Gastroesophageal sphincter (tissue), 4 donors: Measurements from ENCODE around the gene CDKL5. TPM values are rescaled to one million over a fixed set of nuclear protein-coding genes. Genes with fewer than 3 reads are reported as not detected.

ENCODE experiments used
- ATAC-seq: fragments of 150-250 bp; one replicate; pipeline ENCODE4 v1.9.1; 2016; ENCODE audit warnings: mild to moderate bottlenecking, moderate library complexity
- H3K27ac ChIP-seq, 4 donors: fragments of 200-600 bp; sonication (generic) in 3 of 4; 1 replicate in 3 of 4; 2 replicates in 1 of 4; pipeline ENCODE4 v1.5.1; 2016 to 2019
- H3K27me3 ChIP-seq: fragments of 200-600 bp; sonication (generic); one replicate; pipeline ENCODE4 v1.5.1; 2019
- H3K36me3 ChIP-seq, 2 donors: fragments of 200-600 bp; sonication (generic); one replicate each; pipeline ENCODE4 v1.5.1; 2019; ENCODE audit warnings: control low read depth in 1 of 2
- H3K4me1 ChIP-seq, 3 donors: fragments of 200-600 bp; sonication (generic); 1 replicate in 2 of 3; 2 replicates in 1 of 3; pipeline ENCODE4 v1.5.1; 2016 to 2019; ENCODE audit warnings: control low read depth in 2 of 3
- H3K4me3 ChIP-seq, 2 donors: fragments of 200-600 bp; sonication (generic); one replicate each; pipeline ENCODE4 v1.5.1; 2019; ENCODE audit warnings: mild to moderate bottlenecking in 1 of 2, moderate library complexity in 1 of 2
- H3K9me3 ChIP-seq, 3 donors: fragments of 200-600 bp; sonication (generic); one replicate each; pipeline ENCODE4 v1.5.1; 2017 to 2019; ENCODE audit warnings: control low read depth in 2 of 3
- EP300 ChIP-seq: sonication (generic); formaldehyde crosslinking; IDR thresholded peaks from one replicate; pipeline ENCODE4 v1.6.1; 2017; ENCODE audit warnings: antibody characterized with exemption, mild to moderate bottlenecking
- POLR2A ChIP-seq, 2 donors: fragments of 450-650 bp; IDR thresholded peaks; one replicate each; pipeline ENCODE4 v1.6.1; 2017; ENCODE audit warnings: antibody characterized with exemption in 2 of 2, mild to moderate bottlenecking in 2 of 2, moderate library complexity in 1 of 2
- POLR2AphosphoS5 ChIP-seq: sonication (generic); formaldehyde crosslinking; IDR thresholded peaks from one replicate; pipeline ENCODE4 v1.6.1; 2017; ENCODE audit warnings: antibody characterized with exemption
- WGBS, 2 donors: methylation state at CpG; one replicate each; pipeline ENCODE4 v1.1.5; 2018; ENCODE audit warnings: low coverage in 1 of 2; 5-methylcytosine and 5-hydroxymethylcytosine counted together
- total RNA-seq, 4 donors: library from RNA; depleted of rRNA; stranded (reverse); fragments of >200 nt; gene quantifications; one replicate each; pipeline ENCODE4 v1.1.0, GENCODE V29; 2016
- TF ChIP-seq, protein P1 (sequence below), 4 experiments: fragments of 200-600 bp in 2 of 4; fragments of 450-650 bp in 2 of 4; sonication (generic) in 1 of 4; IDR thresholded peaks; one replicate each; pipeline ENCODE4 v1.5.1; 2017 to 2019; ENCODE audit warnings: antibody characterized with exemption in 4 of 4, mild to moderate bottlenecking in 2 of 4, moderate library complexity in 2 of 4

CDKL5 gene
- total RNA-seq, 4 donors from 2014 or later = 5.3 to 9.7 (median 8.6) TPM

DNA sequence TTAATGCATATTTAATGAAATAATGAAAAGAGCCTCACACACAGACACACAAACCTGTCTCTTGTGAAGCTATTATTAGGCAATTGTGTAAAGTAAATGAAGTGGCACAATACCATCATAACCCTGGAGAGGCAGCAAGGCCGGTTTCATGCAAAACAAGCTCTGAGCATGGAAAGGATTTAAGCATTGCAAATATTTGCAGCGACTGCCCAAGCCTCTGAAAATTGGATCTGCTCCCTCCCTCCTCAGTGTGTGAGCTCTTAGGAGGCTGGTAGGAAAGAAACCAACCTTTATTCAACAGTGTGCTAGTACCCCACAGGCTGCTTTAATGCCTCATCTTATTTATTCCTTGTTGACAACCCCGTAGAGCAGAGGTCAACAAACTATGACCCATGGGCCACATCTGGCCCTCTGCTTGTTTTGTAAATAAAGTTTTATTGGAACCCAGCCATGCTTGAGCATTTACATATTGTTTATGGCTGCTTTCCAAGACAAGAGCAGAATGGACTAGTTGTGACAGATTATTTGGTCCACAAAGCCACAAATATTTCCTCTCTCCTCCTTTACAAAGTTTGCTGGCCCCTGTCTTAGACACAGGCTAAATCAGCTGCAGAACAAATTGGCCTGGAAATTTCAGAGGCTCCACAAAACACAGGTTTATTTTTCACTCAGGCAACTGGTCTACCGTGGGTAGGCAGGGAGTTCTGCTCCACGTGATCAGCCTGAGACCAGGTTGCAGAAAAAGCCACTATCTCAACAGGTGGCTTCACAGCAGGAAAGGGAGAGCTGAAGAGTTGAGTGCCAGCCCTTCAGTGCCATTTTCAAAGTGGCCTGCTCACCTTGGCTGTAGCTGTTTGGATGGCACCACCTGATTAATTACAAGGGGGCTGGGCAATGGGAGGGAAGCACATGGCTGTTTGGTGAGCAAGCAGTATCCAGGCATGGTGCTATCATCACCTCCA is 229.7 kb downstream of the CDKL5 start:
- no peak overlapping the region for H3K4me3 ChIP-seq
- no peaks in the 10 kb centered on the region for H3K9me3 ChIP-seq
- TF ChIP-seq, protein P1, sequence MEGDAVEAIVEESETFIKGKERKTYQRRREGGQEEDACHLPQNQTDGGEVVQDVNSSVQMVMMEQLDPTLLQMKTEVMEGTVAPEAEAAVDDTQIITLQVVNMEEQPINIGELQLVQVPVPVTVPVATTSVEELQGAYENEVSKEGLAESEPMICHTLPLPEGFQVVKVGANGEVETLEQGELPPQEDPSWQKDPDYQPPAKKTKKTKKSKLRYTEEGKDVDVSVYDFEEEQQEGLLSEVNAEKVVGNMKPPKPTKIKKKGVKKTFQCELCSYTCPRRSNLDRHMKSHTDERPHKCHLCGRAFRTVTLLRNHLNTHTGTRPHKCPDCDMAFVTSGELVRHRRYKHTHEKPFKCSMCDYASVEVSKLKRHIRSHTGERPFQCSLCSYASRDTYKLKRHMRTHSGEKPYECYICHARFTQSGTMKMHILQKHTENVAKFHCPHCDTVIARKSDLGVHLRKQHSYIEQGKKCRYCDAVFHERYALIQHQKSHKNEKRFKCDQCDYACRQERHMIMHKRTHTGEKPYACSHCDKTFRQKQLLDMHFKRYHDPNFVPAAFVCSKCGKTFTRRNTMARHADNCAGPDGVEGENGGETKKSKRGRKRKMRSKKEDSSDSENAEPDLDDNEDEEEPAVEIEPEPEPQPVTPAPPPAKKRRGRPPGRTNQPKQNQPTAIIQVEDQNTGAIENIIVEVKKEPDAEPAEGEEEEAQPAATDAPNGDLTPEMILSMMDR (IDR thresholded peaks at IDR 0.05) = no peak
- TF ChIP-seq POLR2AphosphoS5 (no peak), EP300 (no peak), POLR2A (IDR thresholded peaks at IDR 0.05) (no peak)
- no peaks in the 10 kb centered on the region for H3K4me1 ChIP-seq
- WGBS, 2 donors = 51 to 60% methylated on average over 2 to 3 of the region's 5 CpGs
- ATAC-seq = no peak
- H3K36me3 ChIP-seq = no peaks in the 10 kb centered on the region
- H3K27me3 ChIP-seq = no peaks in the 10 kb centered on the region
- no peak overlapping the region for H3K27ac ChIP-seq

DNA sequence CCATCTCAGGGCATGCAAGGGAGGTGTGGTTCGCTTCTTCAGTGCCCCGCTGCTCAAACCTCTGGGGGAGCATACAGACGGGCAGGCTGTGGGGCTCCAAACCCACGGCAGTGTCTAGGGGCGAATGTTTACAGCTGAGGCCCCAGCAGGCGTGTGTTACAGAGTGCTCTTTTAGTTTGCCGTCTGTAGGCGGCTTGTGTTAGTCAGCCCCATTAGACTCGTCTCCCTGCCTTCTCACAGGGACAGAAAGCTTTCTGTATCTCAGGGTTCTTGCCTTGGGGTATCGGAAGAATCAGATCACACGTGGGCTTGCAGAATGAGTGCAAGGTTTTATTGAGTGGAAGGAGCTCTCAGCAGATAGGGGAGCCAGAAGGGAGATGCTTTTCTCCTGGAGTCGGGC is 235.9 kb downstream of the CDKL5 start:
- TF ChIP-seq EP300 = no peak
- H3K27ac ChIP-seq = no peak overlapping the region
- WGBS, 2 donors = no CpG with 5 or more reads among the region's 12 CpGs
- no peaks in the 10 kb centered on the region for H3K9me3 ChIP-seq
- no peak overlapping the region for H3K4me3 ChIP-seq
- no peaks in the 10 kb centered on the region for H3K36me3 ChIP-seq
- no peaks in the 10 kb centered on the region for H3K27me3 ChIP-seq
- no peak for ATAC-seq
- no peaks in the 10 kb centered on the region for H3K4me1 ChIP-seq

DNA sequence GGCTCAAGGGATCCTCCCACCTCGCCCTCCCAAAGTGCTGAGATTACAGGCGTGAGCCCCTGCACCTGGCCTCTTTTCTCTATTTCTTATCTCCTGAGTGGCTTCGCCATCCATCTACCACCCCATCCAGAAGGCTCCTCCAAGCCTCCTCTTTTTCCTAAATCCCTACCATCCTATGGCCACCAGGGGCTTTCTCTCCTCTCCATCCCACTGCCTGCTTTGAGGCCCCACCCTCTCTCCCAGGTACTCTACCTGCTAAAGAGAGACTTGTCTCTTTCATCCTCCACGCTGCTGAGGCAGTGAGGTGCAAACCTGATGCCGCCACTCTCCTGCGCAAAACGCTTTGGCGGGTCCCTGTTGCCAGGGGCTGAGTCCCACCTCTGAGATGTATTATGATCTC is 239.5 kb downstream of the CDKL5 start:
- H3K9me3 ChIP-seq = no peaks in the 10 kb centered on the region
- 67 to 72% methylated on average over 3 of the region's 8 CpGs for WGBS, 2 donors
- H3K27ac ChIP-seq = no peak overlapping the region
- ATAC-seq = no peak
- H3K27me3 ChIP-seq = no peaks in the 10 kb centered on the region
- no peaks in the 10 kb centered on the region for H3K36me3 ChIP-seq
- no peak overlapping the region for H3K4me3 ChIP-seq
- H3K4me1 ChIP-seq = no peaks in the 10 kb centered on the region
- no peak for TF ChIP-seq EP300
- TF ChIP-seq, protein P1 (IDR thresholded peaks at IDR 0.05) = no peak
- TF ChIP-seq POLR2AphosphoS5 = no peak
- TF ChIP-seq POLR2A (IDR thresholded peaks at IDR 0.05) = no peak

DNA sequence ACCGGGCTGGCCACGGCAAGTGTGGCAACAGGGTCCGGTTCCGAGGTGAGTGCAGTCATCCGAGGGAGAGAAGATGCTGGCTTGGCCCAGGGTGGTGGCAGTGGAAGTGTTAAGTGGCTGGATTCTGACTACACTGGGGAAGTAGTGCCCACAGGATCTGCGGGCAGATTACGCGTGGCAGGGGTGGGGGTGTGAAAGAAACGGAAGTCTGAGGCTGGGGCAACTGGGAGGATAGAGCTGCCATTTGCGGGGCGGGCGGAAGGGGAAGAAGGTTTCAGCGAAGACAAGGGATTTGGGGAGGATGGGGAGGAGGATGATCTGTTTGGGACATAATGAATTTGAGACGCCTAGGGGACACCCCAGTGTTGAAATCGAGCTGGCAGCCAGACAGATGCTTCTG is 241.2 kb downstream of the CDKL5 start:
- Histone ChIP-seq H3K27me3 (no peaks in the 10 kb centered on the region), H3K27ac (no peak overlapping the region), H3K36me3 (no peaks in the 10 kb centered on the region), H3K9me3 (no peaks in the 10 kb centered on the region), H3K4me3 (no peak overlapping the region), H3K4me1 (no peaks in the 10 kb centered on the region)
- TF ChIP-seq, protein P1 (IDR thresholded peaks at IDR 0.05) = no peak
- no peak for TF ChIP-seq POLR2A (IDR thresholded peaks at IDR 0.05)
- no peak for TF ChIP-seq EP300
- TF ChIP-seq POLR2AphosphoS5 = no peak
- 60 to 91% methylated on average over 1 to 4 of the region's 15 CpGs for WGBS, 2 donors
- ATAC-seq = no peak

DNA sequence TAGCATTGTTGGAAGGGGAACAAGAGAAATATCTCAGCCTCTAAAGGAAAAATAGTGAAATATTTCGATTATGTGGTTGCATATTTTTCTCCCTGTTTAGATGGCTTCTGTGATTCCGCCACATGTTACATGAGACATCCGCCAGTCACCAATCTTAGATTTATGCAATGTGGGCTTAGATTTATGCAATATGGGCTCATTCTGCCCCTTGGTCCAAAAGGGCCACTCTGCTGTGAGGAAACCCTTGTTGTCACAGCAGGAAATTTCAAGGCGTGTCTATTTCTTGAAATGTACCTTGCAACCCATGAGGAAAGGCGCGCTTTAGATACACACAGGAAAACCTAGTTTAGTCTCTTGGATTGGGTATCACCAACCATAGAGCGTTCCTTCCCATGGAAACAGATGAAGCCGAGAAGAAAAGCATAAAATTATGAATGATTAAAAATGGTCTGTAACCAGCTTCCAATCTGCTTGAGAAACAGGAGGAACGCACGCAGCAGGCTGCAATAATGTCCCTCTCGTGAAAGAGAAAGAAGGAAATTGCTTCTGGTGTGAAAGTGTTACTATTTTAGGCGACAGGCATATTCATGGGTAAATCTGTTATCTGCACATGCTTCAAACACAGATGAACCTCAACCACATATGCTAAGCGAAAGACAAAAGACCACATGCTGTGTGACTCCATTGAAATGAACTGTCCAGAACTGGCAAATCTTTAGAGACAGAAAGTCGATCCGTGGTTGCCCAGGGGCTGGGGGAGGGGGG is 242.8 kb downstream of the CDKL5 start:
- 73 to 82% methylated on average over 11 to 14 of the region's 15 CpGs for WGBS, 2 donors
- Histone ChIP-seq H3K9me3 (no peaks in the 10 kb centered on the region), H3K27ac (no peak overlapping the region), H3K36me3 (no peaks in the 10 kb centered on the region), H3K27me3 (no peaks in the 10 kb centered on the region), H3K4me3 (no peak overlapping the region), H3K4me1 (no peaks in the 10 kb centered on the region)
- ATAC-seq = no peak
- TF ChIP-seq, protein P1 (IDR thresholded peaks at IDR 0.05) = no peak
- TF ChIP-seq POLR2AphosphoS5 = no peak
- TF ChIP-seq POLR2A (IDR thresholded peaks at IDR 0.05) = no peak
- no peak for TF ChIP-seq EP300
